Transverse colon (tissue), 4 donors: ENCODE data around the gene ZFTA. TPM values are rescaled to one million over a fixed set of nuclear protein-coding genes. Genes with fewer than 3 reads are reported as not detected.

ENCODE experiments used
- DNase-seq: peaks from one replicate; pipeline ENCODE4 v3.0.0-alpha.2; 2019
- H3K27ac ChIP-seq, 4 donors: fragments of 200-600 bp; sonication (generic); 2 replicates each; pipeline ENCODE4 v1.5.1; 2016 to 2018; ENCODE audit warnings: inconsistent platforms in 4 of 4
- H3K27me3 ChIP-seq: fragments of 200-600 bp; sonication (generic); 2 replicates; pipeline ENCODE4 v1.5.1; 2017; ENCODE audit warnings: inconsistent platforms
- H3K36me3 ChIP-seq, 4 donors: fragments of 200-600 bp; sonication (generic); 2 replicates each; pipeline ENCODE4 v1.5.1; 2017 to 2019; ENCODE audit warnings: inconsistent platforms in 4 of 4
- H3K4me1 ChIP-seq, 4 donors: fragments of 200-600 bp; sonication (generic); 2 replicates each; pipeline ENCODE4 v1.5.1; 2017 to 2020; ENCODE audit warnings: inconsistent platforms in 4 of 4
- H3K4me3 ChIP-seq, 4 donors: fragments of 200-600 bp; sonication (generic); 1 replicate in 1 of 4; 2 replicates in 3 of 4; pipeline versions ENCODE4 v1.5.1 to v1.6.1; 2017 to 2019; ENCODE audit warnings: inconsistent platforms in 4 of 4
- H3K9me3 ChIP-seq, 2 donors: fragments of 200-600 bp; sonication (generic); 2 replicates each; pipeline ENCODE4 v1.5.1; 2017 to 2019; ENCODE audit warnings: inconsistent platforms in 2 of 2
- CTCF ChIP-seq, 5 experiments: fragments of 200-600 bp in 3 of 5; fragments of 450-650 bp in 2 of 5; sonication (generic) in 3 of 5; IDR thresholded peaks; 1 replicate in 2 of 5; 2 replicates in 3 of 5; pipeline ENCODE4 v1.5.1; 2016 to 2017; ENCODE audit warnings: antibody characterized with exemption in 5 of 5, inconsistent platforms in 3 of 5, mild to moderate bottlenecking in 2 of 5, moderate library complexity in 1 of 5
- EP300 ChIP-seq: sonication (generic); formaldehyde crosslinking; IDR thresholded peaks from one replicate; pipeline ENCODE4 v1.6.1; 2017; ENCODE audit warnings: antibody characterized with exemption, low read depth
- POLR2A ChIP-seq: fragments of 450-650 bp; IDR thresholded peaks from one replicate; pipeline ENCODE4 v1.6.1; 2016; ENCODE audit warnings: antibody characterized with exemption, mild to moderate bottlenecking, moderate library complexity
- POLR2AphosphoS5 ChIP-seq, 3 donors: sonication (generic); formaldehyde crosslinking; IDR thresholded peaks; one replicate each; pipeline ENCODE4 v1.6.1; 2016; ENCODE audit warnings: antibody characterized with exemption in 3 of 3
- WGBS, 2 donors: methylation state at CpG; one replicate each; pipeline ENCODE4 v1.1.5; 2018; ENCODE audit warnings: low coverage in 1 of 2; 5-methylcytosine and 5-hydroxymethylcytosine counted together
- in situ Hi-C, 4 donors: fragments of 200-750 bp; cut with MboI; loops; one replicate each; pipeline versions ENCODE4 v1.15.0 to v1.15.1; 2017; ENCODE audit warnings: low sequenced_read_pairs in 3 of 4, low pct_ligation_motif_present in 1 of 4, low pct_unique_long_range_greater_than_20kb in 1 of 4
- intact Hi-C: fragments of 100-400 bp; cut with DNase I; formaldehyde crosslinking; loops from one replicate; pipeline ENCODE4 v1.15.1; 2023; ENCODE audit warnings: low total_unique reads
- total RNA-seq, 4 donors: library from RNA; depleted of rRNA; stranded (reverse); fragments of >200 nt; gene quantifications; one replicate each; pipeline ENCODE4 v1.1.0, GENCODE V29; 2016

ZFTA gene
- total RNA-seq, 4 donors from 2014 or later = 4.6 to 15.7 (median 11.0) TPM

- in situ Hi-C loops = loop anchor here in 1 of 4 donors (10.0 kb wide), 1 partner anchor 182 kb away; no protein-coding TSS in a partner anchor
- Histone ChIP-seq H3K4me3 (peak overlapping the region; percentile 3 to 49 (median 40)), H3K9me3 (no peaks in the 10 kb centered on the region), H3K27me3 (no peaks in the 10 kb centered on the region), H3K4me1 (peaks cover 20 to 60% (median 48%) of the 10 kb centered on the region in 4 donors), H3K27ac (peak overlapping the region; percentile 67 to 89 (median 82)), H3K36me3 (peaks cover 0 to 10% (median 0%) of the 10 kb centered on the region in 4 donors)
- intact Hi-C loops = loop anchor here (10.0 kb wide), 1 partner anchor 78 kb away; the partner anchor contains the start of gene RTN3
- WGBS, 2 donors = 51% methylated on average over 78 of the region's 96 CpGs; no CpG with 5 or more reads in 1 of the 2 donors
- no peak for TF ChIP-seq POLR2AphosphoS5 (IDR thresholded peaks at IDR 0.05)
- no peak for TF ChIP-seq CTCF (IDR thresholded peaks at IDR 0.05)
- no peak for TF ChIP-seq POLR2A
- no peak for TF ChIP-seq EP300
- peak; percentile 51 for DNase-seq
Observed at GRCh38 chr11:63762654-63763495, 5.7 kb downstream of the ZFTA start.

GRCh38 chr11:63761931-63762653 is 6.5 kb downstream of the ZFTA start:
- Histone ChIP-seq H3K27ac (peak overlapping the region; percentile 67 to 89 (median 82)), H3K9me3 (no peaks in the 10 kb centered on the region), H3K27me3 (no peaks in the 10 kb centered on the region), H3K4me1 (peaks cover 20 to 53% (median 46%) of the 10 kb centered on the region in 4 donors), H3K36me3 (peaks cover 0 to 11% (median 0%) of the 10 kb centered on the region in 4 donors), H3K4me3 (peak overlapping the region; percentile 3 to 49 (median 40))
- in situ Hi-C loops (loop anchor here in 1 of 4 donors (10.0 kb wide), 1 partner anchor 183 kb away; no protein-coding TSS in a partner anchor), intact Hi-C loops (loop anchor here (10.0 kb wide), 1 partner anchor 77 kb away; the partner anchor contains the start of gene RTN3)
- DNase-seq = peak; percentile 14
- TF ChIP-seq EP300 (no peak), POLR2AphosphoS5 (IDR thresholded peaks at IDR 0.05) (peak in 1 of 3 donors; percentile 3)
- 56 to 61% methylated on average over 2 to 34 of the region's 34 CpGs for WGBS, 2 donors

GRCh38 chr11:63761188-63761587 is 7.4 kb downstream of the ZFTA start:
- Histone ChIP-seq H3K4me1 (peaks cover 12 to 44% (median 37%) of the 10 kb centered on the region in 4 donors), H3K4me3 (no peak overlapping the region), H3K27ac (no peak overlapping the region), H3K27me3 (no peaks in the 10 kb centered on the region), H3K9me3 (no peaks in the 10 kb centered on the region), H3K36me3 (peaks cover 0 to 16% (median 0%) of the 10 kb centered on the region in 4 donors)
- WGBS, 2 donors = 60 to 86% methylated on average over 1 to 10 of the region's 10 CpGs
- no peak for DNase-seq
- intact Hi-C loops (loop anchor here (10.0 kb wide), 1 partner anchor 76 kb away; the partner anchor contains the start of gene RTN3), in situ Hi-C loops (loop anchor here in 1 of 4 donors (10.0 kb wide), 1 partner anchor 184 kb away; no protein-coding TSS in a partner anchor)
- TF ChIP-seq POLR2AphosphoS5 (IDR thresholded peaks at IDR 0.05) (no peak), POLR2A (no peak), CTCF (IDR thresholded peaks at IDR 0.05) (no peak), EP300 (no peak)

- no peak overlapping the region for H3K4me3 ChIP-seq
- H3K4me1 ChIP-seq = peaks cover 8 to 38% (median 31%) of the 10 kb centered on the region in 4 donors
- TF ChIP-seq POLR2A (no peak), EP300 (no peak)
- 60 to 90% methylated on average over 1 to 5 of the region's 5 CpGs for WGBS, 2 donors
- H3K27me3 ChIP-seq = no peaks in the 10 kb centered on the region
- intact Hi-C loops (loop anchor here (10.0 kb wide), 1 partner anchor 76 kb away; the partner anchor contains the start of gene RTN3), in situ Hi-C loops (loop anchor here in 1 of 4 donors (10.0 kb wide), 1 partner anchor 184 kb away; no protein-coding TSS in a partner anchor)
- H3K36me3 ChIP-seq = peaks cover 0 to 18% (median 0%) of the 10 kb centered on the region in 4 donors
- H3K9me3 ChIP-seq = no peaks in the 10 kb centered on the region
- no peak overlapping the region for H3K27ac ChIP-seq
- no peak for DNase-seq
Observed at GRCh38 chr11:63760487-63761079, 8.0 kb downstream of the ZFTA start.
